GM19324 (cell line): ENCODE data around the gene GSK3A.
"Not testable (repeated sequence)": the region's sequence is repeated elsewhere in the genome, so short reads cannot be mapped to it uniquely, and the experiment has no call there.

Source experiments
- ATAC-seq: cut with Tn5 transposase; IDR thresholded peaks from one replicate; pipeline ENCODE4 v1.9.1; 2021; ENCODE audit warnings: mild to moderate bottlenecking, moderate library complexity; ENCODE audit not compliant: unreplicated experiment, low FRiP score

Gene GSK3A

GRCh38 chr19:42269478-42270345 is 27.3 kb upstream of the GSK3A start:
- ATAC-seq = no peak

DNA sequence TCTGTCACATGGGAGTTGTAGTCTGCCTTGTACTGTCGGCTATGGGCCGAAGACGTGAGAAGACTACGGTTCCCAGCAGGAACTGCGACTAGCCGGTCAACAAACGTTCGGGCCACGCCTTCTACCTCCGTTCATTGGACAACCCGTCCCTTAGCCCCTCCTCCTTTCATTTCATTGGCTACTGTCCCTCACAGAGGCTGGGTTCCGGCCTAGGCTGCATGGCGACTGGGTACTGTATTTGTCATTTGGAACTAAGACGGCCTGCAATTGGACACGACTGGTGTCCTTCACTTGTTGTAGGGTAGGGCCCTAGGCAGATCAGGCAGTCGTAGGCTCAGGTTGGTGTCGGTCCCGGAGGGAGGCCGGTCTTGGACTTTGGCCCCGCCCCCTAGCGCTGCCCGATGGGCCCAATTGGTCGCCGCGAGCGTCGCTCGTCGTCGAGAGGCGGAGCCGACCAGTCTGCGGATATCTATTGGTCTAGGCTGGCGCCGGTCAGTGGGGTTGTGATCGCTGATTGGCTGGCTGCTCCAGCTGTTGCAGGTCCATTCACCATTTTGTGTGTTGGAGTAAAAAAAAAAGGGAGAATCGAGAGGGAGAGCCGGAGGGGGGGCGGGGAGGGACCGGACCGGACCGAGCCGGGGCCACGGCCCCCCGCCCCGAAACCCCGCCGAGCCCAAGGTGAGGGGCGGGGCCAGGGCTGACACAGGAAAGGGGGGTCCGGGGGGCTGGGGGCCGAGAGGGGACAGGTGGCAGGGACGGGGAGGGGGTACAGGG is 26.5 kb upstream of the GSK3A start, which contains the start of gene CIC:
Gene CIC, plus strand, starts transcription at position 549 of the 774 bp plus-strand sequence. CDS start 2,532 bp downstream, outside the sequence.
- ATAC-seq = peak; percentile 83

- peak; percentile 68 for ATAC-seq
Observed at GRCh38 chr19:42268142-42268703, 25.8 kb upstream of the GSK3A start.

- no peak for ATAC-seq
Observed at GRCh38 chr19:42267644-42268141, 25.3 kb upstream of the GSK3A start.

DNA sequence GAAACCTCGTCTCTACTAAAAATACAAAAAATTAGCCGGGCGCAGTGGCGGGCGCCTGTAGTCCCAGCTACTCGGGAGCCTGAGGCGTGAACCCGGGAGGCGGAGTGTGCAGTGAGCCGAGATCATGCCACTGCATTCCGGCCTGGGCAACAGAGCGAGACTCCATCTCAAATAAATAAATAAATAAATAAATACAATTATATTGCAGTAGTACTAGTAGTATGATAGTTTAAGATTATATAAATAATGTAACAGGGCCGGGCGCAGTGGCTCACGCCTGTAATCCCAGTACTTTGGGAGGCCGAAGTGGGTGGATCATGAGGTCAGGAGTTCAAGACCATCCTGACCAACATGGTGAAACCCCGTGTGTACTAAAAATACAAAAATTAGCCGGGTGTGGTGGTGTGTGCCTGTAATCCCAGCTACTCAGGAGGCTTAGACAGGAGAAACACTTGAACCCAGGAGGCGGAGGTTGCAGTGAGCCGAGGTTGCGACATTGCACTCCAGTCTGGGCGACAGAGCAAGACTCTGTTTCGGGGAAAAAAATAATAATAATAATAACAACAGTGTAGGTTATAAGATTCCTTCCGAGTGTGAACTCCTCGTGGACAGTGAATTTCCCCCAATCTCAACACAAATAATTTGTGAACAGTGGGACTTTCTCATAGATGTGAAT is 24.7 kb upstream of the GSK3A start:
- not testable (repeated sequence) for ATAC-seq

DNA sequence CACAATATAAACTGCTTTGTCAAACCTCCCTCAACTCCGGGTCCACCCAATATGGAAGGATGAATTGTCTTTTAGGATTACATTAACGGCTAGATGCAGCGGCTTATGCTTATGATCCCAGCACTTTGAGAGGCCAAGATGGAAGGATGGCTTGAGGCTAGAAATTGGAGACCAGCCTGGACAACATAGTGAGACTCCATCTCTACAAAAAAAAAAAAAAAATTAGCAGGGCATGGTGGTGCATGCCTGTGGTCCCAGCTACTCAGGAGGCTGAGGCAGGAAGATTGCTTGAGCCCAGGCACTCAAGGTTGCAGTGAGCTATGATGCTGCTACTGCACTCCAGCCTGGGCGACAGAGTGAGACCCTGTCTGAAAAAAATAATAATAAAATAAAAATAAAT is 23.7 kb upstream of the GSK3A start:
- ATAC-seq = not testable (repeated sequence)

GRCh38 chr19:42261763-42262162 is 19.4 kb upstream of the GSK3A start:
- no peak for ATAC-seq

DNA sequence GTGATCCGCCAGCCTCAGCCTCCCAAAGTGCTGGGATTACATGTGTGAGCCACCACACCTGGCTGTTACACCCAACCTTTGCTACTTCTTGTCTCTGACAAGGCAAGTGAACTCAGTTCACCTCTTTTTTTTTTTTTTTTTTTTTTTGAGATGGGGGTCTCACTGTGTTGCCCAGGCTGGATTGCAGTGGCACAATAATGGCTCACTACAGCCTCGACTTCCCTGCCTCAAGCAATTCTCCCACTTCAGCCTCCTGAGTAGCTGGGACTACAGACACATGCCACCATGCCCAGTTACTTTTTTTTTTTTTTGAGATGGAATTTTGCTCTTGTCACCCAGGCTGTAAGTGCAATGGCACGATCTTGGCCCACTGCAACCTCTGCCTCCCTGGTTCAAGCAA is 15.4 kb upstream of the GSK3A start:
- not testable (repeated sequence) for ATAC-seq

DNA sequence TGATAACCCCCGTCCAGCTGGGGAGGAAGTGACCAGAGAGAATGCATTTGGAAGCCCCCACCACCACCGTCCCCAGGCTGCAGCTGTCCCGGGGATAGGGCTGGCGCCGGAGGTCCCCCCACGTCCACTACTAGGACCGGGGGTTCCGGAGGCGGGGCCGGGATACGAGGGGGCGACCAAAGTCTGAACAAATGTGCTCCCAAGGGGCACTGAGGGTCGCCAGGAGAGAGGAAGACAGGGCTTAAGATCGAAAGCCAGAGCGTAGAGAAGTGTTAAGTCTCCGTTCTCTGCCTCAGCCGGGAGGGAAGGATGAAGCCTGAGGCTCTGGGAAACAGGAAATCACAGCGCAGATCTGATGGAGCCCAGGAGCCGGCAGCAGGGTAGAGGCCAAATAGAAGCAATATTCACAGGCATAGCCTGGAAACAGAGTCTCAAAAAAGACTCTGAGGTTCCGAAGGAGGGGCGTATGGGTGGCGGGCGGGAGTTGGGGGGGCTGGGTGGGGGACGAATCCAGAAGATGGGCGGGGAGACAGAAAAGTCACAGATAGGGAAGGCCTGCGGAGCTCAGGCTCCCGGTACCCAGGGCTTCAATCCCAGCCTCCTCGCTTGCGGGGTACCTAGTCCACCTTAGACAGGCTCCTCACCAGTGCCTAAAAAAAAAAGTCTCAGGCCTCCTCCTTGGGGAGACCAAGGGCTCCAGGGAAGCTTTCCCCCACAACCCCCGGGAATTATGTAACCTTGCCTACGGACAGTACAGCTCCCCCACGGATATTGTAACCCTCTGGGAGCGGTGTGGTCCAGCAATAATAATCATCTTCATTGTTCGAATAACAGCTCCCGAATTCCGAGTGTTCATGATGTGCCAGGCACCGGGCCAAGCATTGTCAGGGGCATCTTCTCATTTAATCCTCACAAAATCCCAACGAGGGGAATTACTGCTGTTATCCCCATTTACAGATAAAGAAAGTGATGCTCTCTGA is 13.7 kb upstream of the GSK3A start:
- no peak for ATAC-seq

- peak; percentile 68 for ATAC-seq
Observed at GRCh38 chr19:42254850-42255765, 12.7 kb upstream of the GSK3A start, which contains the start of gene ERF. TSS of gene ERF (minus strand) at chr19:42255128. CDS start at chr19:42254999, 129 bp downstream.

- ATAC-seq = peak; percentile 37
Observed at GRCh38 chr19:42254089-42254849, 11.9 kb upstream of the GSK3A start.

DNA sequence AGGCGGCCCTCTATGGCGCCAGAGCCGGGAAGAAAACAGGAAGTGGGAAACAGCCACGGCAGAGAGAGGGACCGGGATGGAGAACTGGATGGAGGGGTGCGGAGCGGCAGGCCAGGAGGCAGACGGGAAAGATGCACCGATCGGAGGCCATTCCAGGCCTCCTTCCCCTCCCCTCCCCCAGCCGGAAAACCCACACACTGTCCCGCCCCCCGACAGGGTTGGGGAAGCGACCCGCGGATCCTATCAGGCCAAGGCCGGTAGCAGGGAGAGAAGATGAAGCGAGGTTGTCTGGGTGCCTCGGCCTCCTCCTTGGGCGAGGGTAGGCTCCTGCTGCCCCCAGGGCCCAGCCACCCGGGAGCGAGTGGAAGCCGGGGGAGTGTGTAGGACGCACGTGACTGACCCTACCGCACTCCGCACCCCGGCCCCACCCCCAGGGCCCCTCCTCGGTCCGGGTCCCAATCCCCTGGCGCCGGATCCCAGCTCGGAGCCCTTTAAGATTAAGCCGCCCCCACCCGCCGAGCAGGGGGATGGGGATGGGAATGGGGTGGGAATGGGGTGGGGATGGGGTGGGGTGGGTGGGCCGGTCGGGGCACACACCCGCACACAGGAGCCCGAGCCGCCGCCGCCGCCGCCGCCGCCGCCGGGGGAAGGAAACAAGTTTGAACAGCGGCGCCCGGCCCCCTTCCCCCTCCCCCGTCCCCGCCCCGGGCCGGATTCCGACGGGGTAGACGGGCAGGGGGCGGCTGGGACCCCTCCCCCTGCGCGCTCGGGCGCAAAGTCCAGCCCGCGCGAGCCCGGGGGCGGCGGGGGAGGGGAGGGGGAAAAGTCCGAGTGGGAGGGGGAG is 11.1 kb upstream of the GSK3A start:
- peak; percentile 5 for ATAC-seq

DNA sequence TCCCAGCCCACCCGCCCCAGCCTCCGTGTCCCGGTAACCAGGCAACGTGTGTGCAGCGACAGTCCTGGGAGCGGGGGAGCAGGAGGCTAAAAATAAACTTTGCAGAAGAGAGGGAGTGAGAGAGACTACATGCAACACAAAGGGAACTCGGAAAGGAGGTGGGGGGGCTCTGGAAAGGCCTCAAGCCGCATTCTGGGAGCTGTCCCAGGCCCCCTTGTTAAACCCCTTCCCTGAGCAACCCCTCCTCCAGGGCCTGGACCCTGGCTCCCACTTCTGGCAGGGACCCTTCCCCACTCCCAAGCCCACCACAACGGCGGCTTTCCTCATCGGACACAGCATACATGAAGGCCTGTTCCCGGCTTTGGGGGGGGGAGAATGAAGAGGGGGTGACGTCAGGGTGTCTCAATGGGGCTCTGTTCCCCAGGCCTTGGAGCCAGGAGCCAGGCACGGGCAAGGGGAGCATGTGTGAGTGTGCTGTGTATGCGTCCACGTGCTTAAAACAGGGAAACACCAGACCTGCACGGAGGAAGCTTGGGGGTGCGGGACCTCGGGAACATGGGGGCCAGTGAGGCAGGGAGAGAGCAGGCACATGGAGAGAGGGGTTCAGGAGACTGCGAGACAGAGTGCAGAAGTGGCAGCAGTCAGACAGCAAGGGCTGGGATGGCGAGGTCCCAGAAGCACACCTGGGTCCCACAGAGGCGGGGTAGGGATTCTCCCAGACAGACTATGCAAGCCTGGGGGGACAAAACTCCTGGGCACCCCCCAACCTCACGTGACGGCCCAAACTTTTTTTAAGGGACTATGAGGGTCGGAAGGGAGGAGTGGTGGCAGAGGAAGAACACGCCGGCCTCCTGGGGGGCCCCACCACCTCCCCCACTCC is 10.2 kb upstream of the GSK3A start:
- ATAC-seq = no peak

DNA sequence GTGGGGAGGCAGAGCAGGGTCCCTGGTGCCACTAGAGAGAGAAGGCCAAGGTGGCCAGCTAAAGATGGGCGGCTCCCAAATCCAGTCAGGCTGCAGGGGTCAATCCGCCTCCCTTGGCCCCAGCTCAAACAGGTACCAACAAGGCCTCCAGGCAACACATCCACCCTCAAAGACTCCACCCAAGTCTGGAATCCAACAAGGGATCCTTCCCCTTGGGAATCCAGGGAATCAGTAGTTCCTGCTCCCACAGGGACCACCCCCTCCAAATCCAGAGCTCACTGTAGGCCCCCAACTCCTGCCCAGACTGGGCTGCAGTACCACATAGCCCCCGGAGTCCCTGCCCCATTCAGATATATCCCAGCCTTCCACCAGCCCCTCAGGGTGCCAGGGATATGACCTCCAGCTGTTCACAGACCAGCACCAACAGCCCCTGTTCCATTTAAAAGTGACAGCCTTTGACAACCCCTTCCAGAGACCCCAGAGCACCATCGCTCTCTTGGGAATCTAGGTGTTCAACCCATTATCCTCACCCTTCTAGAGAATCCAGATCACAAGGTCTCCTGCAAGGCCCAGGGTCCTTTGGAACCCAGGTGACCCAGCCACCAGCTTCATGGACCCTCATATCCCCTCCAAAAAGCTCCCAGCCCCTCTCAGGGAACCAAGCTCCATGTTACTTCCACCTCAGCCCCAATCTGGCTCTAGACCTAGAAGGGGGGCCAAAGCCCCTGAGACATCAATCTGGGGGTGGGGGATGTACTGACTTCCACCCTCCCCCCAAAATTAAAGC is 9.4 kb upstream of the GSK3A start:
- ATAC-seq = no peak
